ENCODE results near the gene GGA1.
"Not testable (repeated sequence)": the region's sequence is repeated elsewhere in the genome, so short reads cannot be mapped to it uniquely, and the experiment has no call there.

The GGA1 gene

DNA sequence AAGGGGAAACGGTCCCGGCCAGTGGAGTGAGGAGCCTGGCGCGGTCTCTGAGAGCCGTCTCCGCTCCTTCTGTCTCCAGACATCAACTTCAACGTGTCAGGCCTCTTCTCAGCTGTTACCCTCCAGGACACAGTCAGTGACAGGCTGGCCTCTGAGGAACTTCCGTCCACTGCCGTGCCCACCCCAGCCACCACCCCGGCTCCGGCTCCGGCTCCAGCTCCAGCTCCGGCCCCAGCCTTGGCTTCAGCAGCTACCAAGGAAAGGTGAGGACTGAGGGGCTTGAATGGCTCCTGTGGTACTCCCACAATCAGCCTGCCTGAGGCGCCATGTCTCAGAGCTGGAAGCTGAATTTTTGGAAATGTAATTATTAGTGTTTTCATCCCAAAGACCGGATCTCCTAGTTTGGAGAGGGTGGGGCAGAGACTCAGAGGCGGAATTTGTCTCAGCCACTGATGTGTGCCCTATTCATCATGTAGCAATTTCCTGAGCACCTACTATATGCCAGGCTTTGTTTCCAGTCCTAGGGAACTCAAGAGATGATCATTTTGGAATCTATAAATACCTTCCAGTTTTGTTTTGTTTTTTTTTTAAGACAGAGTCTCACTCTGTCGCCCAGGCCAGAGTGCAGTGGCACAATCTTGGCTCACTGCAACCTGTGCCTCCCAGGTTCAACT lies 42.0 kb downstream of the GGA1 start:
- no peak for DNase-seq (ENCODE audit: low read depth, low spot score)

DNA sequence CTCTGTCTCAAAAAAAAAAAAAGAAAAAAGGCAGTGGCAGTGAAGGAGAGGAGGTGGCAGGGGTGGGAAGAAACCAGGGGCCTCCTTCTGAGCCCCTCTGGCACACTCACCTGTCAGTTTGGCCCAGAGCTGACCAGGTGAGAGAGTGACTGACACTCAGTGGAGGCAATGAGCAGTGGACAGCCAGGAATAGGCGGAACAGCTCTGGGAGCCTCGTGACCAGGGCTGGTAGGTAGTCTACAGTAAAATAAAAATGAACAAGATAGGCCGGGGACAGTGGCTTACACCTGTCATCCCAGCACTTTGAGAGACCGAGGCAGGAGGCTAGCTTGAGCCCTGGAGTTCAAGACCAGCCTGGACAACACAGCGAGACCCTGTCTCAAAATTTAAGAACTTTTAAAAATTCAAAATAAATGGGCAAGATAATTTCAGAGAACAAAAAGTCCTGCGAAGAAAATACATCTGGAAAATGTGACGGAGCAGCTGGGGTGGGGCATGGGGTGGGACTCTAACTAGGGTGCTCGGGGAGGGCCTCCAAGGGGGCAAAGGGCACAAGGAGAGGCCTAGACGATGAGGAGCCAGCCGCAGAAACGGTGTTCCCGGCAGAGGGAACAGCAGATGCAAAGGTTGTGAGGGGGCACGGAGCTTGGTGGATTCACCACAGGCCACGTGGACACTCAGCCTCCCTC lies 46.1 kb downstream of the GGA1 start:
- DNase-seq (ENCODE audit: low read depth, low spot score), result no peak

DNA sequence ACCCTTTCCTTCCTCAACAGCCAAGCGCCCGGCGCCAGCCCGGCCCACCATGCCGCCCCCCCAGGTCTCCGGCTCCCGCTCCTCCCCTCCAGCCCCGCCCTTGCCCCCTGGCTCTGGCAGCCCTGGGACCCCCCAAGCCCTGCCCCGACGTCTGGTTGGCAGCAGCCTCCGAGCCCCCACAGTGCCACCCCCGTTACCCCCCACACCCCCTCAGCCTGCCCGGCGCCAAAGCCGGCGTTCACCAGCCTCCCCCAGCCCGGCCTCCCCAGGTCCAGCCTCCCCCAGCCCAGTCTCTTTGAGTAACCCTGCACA lies 46.6 kb downstream of the GGA1 start:
- DNase-seq (ENCODE audit: low read depth, low spot score), result no peak

DNA sequence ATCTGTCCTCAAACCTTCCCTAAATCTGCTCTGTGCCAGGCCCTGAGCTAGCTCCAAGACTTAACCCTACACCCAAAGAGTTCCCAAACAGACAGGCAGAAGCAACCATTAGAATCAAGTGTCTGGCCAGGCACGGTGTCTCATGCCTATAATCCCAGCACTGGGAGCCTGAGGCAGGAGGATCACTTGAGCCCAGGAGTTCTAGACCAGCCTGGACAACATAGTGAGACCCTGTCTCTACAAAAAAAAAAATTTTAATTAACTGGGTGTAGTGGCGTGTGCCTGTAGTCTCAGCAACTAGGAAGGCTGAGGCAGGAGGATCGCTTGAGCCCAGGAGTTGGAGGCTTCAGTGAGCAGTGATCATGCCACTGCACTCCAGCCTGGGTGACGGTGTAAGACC lies 47.9 kb downstream of the GGA1 start:
- not testable (repeated sequence) for DNase-seq (ENCODE audit: low read depth, low spot score)

DNA sequence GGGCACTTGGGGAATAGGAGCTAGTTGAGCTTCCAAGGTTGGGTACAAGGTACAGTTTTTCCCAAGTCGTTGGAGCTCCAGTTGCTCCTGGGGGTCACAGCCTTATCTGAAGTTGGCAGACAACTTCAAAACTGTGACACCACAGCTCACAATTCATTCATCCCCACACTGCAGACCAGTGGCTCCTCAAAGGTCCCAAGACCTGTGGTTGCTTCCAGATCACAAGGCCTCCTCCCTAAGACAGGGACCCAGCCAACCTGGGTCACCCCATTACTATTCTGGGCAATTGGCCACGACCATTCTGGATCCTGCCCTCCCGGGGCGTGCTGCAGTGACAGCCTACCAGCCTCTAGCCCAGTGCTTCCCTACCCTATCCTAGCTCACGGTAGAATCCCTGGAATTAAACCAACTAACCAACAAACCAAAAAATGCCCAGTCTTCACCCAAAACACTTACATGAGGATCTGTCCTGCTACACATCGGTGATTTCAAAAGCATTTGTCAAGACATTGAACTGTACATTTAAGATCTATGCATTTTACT lies 49.0 kb downstream of the GGA1 start:
- no peak for DNase-seq (ENCODE audit: low read depth, low spot score)

DNA sequence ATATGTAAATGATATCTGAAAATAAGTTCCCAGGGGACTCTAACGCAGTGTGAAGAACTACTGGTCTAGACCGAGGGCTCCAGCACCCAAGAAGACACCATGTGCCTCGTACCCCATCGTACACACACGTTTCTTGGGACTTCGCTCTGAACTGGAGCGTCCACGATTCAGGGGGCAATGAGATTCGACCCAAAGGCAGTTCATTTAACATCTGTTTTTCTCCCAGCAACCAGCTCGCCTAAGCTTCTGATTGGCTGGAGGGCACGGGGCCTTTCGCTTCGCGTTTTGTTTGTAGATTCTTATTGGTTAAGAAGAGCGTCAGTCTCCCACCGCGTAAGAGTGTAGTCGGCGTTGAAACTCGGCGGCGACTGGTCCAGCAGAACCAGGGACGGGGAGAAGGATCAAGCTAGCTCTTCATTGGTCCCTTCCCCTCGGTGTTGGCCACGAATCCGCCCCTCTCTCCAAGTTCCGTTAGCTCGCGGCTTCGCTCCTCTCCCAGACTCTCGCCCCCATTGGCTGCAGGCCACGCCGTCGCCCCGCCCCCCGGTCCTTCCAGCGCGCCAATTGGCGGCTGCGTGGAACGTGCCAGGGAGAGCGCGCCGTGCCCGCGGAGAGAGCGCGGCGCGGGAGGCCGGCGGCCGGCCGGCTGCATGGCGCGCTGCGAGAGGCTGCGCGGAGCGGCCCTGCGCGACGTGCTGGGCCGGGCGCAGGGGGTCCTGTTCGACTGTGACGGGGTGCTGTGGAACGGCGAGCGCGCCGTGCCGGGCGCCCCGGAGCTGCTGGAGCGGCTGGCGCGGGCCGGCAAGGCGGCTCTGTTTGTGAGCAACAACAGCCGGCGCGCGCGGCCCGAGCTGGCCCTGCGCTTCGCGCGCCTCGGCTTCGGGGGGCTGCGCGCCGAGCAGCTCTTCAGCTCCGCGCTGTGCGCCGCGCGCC lies 49.8 kb downstream of the GGA1 start, which contains the start of gene PDXP:
TSS of gene PDXP (plus strand) at position 591 of the 933 bp plus-strand sequence. CDS start at position 651, 60 bp downstream.
- peak; percentile 95 for DNase-seq (ENCODE audit: low read depth, low spot score)

DNA sequence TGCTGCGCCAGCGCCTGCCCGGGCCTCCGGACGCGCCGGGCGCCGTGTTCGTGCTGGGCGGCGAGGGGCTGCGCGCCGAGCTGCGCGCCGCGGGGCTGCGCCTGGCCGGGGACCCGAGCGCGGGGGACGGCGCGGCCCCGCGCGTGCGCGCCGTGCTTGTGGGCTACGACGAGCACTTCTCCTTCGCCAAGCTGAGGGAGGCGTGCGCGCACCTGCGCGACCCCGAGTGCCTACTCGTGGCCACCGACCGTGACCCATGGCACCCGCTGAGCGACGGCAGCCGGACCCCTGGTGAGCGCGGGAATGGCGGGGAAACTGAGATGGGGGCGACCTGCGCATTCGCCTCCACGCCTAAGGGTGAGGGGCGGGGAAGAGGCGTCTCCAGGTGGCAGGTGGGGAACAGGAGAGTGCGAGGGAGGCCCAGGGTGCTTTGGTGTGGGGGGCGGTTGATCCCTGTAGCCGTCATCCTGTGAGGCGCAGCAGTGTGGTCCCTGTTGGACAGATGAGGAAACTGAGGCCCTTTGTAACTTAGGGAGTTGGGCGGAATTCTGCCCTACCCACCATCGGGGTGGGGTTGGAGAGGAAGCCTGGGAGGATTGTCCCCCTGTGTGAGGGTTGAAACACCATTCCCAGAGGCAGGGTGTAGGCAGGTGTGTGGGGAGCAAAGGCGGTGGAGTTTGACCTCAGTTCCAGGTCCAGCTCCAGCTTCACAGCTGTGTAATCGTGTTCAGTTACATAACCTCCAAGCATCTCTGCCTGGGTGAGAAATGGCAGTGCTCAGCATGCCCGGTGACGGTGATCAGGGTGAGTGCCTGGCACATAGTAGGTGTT lies 50.6 kb downstream of the GGA1 start:
- no peak for DNase-seq (ENCODE audit: low read depth, low spot score)

DNA sequence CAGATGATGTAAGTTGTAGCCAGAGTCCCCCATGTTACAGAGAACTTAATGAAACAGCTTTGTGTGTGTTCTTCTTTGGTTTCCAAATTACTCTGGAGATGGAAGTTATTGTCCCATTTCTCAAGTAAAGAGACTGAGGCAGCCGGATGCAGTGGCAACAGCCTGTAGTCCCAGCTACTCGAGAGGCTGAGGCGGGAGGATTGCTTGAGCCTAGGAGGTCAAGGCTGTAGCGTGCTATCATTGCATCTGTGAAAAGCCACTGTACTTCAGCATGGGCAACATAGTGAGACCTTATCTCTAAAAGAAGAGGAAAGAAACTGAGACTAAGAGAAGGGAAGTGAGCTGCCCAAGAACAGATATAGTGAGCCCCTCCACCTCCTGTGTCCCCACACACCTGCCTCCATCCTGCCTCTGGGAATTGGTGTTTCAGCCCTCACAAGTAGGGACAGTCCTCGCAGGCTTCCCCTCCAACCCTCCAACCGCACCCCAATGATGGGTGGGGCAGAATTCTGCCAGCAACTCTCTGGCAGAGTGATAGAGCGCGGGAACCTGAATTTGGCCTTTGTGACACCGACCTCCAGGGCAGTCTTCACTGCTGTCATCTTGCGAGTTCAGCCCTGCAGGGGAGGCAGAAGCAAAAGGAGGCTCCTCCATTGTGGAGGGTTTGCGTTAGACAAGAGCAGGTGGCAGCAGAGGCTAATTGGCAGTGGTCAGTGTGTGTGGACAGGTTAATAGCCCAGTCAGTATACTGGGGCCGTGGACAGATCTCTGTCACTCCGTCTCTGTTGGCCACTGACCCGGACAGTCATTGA lies 51.5 kb downstream of the GGA1 start:
- no peak for DNase-seq (ENCODE audit: low read depth, low spot score)

DNA sequence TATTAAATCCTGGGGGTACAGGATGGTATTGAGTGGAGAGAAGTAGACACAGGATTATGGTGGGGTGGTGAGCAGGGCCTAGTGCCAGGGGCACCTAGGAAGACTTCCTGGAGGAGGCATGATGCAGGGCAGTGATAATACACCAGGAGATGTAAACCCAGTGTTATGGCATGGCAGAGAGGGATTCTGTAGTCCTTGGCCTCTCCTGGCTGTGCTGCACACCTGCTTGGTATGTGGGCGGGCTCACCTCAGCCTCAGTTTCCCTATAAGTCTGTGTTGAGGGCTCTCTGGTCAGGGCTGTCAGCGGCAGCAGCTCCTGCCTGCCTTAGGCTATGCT lies 52.0 kb downstream of the GGA1 start:
- no peak for DNase-seq (ENCODE audit: low read depth, low spot score)

DNA sequence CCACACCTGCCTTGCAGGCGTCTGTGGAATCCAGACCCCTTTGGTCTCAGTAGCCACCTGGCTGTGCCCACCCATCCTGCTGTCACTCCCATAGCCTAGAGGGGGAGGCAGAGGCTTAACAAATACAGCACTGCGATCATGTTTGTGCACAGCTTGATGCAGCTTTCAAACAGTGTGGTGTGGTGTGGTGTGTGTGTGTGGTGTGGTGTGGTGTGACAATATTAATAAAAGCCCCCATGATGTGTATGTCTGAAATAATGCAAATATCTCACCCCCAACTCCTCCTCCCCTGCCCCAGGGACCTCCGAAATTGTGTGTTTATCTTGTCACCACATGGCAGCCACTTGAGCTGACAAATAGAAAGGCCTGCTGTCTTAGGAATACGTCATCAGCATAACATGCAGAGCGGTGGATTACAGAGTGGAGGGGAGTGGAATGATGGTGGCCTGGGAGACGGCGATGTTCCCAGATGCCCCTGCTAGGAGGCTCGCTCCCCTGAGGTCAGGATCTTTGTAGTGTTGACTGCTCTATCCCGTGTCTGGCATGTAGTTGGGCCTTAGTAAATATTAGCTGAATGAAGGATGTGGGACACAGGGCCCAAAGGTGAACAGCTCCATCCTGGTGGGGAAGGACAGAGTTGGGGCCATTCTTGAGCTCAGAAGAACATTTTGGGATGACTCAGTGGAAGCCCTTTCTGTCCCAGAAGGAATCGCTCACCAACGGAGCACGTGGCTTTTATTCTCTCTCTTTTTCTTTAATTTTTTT lies 52.7 kb downstream of the GGA1 start:
- no peak for DNase-seq (ENCODE audit: low read depth, low spot score)

DNA sequence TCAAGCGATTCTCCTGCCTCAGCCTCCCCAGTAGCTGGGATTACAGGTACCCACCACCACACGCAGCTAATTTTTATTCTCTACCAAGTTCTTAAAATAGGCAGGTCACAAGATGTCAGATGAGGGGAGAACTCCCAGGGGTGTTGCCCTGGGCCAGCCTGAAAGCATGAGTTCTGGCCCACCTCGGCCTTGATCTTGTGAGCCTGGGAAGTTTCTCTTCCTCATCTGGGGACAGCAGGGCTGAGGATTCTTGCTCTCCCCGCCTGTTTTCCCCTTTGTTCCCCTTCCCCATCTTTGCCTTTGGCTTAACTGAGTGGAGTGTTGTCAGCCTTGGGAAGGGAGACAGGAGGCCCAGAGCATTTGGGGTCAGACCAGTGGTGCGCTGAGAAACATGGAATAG lies 53.4 kb downstream of the GGA1 start:
- no peak for DNase-seq (ENCODE audit: low read depth, low spot score)

DNA sequence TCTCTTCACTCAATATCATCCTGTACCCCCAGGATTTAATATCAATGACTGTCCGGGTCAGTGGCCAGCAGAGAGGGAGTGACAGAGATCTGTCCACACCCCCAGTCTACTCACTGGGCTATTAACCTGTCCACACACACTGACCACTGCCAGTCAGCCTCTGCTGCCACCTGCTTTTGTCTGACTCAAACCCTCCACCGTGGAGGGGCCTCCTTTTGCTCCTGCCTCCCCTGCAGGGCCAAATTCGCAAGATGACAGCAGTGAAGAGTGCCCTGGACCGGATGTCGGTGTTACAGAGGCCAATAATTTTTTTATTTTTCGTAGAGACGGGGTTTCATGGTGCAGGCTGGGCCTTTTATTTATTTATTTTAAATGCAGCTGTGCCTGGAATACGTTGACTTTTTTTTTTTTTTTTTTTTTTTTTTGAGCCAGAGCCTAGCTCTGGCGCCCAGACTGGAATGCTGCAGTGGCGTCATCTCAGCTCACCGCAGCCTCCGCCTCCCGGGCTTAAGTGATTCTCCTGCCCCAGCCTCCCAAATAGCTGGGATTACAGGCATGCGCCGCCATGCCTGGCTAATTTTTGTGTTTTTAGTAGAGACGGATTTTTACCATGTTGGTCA lies 55.0 kb downstream of the GGA1 start:
- no peak for DNase-seq (ENCODE audit: low read depth, low spot score)

DNA sequence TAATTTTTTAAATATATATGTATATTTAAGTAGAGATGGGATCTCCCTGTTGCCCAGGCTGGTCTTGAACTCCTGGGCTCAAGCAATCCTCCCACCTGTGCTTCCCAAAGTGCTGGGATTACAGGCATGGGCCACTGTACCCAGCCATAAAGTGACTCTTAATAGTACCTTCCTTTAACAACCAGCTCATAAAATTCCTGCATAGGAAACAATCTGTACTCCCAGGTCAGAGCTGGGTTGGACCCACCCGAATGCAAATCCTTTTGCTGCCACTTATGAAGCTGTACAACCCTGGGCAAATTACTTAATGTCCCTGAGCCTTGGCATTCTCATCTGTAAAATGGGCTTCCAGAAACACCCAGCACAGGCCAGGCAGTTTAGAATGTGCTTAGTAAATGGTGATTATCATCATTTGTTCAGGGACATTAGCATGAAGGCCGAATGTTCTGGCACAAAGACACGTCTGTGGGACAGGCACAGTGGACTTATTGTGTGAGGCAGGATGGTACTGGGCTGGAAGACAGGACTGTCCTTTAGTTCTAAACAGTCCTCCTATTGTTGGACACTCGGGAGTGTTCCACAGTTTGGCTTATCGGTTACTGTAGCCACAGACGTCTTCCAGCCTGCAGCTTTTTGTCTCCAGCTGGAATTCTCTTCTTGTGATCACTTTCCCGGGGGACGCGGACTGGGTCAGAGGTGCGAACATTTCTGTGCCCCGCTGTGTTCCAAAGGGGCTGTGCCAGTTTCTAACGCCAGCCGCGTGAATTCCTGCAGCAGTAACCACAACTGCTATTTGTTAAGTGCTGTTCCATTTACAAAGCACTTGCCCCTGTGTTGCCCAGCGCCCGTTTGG lies 55.8 kb downstream of the GGA1 start:
- DNase-seq (ENCODE audit: low read depth, low spot score), result no peak

DNA sequence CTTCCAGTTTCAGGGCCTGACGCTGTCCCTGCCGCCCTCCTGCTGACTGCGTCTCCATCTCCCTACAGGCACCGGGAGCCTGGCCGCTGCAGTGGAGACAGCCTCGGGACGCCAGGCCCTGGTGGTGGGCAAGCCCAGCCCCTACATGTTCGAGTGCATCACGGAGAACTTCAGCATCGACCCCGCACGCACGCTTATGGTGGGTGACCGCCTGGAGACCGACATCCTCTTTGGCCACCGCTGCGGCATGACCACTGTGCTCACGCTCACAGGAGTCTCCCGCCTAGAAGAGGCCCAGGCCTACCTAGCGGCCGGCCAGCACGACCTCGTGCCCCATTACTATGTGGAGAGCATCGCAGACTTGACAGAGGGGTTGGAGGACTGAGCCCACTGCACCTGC lies 56.9 kb downstream of the GGA1 start:
- DNase-seq (ENCODE audit: low read depth, low spot score), result no peak

DNA sequence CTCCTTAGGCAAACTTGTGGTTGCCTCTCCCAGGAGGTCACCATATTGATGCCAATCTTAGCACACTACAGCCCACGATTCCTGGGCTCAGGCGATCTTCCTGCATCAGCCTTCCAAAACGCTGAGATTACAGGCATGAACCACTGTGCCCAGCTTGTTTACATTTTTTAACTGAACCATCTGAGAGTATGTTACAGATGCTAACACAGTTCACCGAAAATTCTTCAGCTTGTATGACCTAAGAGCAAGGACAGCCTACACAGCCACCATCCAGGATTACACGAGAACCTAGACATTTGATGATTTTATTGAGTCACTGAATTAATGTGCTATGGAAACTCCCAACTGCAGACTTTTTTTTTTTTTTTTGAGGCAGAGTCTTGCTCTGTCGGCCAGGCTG lies 61.0 kb downstream of the GGA1 start:
- no peak for DNase-seq (ENCODE audit: low read depth, low spot score)

DNA sequence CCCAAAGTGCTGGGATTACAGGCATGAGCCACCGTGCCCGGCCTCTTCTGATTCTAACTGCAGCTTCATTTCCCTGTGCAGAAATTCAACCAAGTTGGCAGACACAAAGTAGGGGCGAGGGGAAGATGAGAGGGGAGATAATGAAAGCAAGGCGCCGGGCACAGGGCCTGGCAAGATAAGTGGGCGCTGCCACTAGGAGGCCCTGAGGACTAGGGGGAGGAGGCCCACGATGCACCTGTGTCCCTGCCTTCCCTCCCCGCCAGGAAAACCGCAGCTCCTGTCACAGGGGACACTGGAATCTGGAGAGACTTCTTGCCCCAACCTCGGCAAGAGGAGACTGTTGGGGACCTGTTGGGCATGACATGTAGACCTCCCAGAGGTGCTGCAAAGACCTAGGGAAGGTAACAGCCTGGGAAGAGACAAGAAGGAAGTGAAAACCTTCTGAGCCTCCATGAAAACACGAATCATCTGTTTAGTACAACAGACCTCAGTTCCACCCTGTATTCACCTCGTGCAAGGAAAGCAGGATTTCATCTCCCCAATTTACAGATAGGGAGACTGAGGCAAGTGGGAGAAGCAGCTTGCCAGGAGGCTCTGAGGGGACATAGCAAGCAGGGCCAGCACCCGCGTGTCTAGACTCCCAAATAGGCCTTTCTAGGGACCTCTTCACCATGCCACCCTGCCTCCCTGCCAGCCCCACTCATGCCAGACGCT lies 63.7 kb downstream of the GGA1 start:
- DNase-seq (ENCODE audit: low read depth, low spot score), result no peak

DNA sequence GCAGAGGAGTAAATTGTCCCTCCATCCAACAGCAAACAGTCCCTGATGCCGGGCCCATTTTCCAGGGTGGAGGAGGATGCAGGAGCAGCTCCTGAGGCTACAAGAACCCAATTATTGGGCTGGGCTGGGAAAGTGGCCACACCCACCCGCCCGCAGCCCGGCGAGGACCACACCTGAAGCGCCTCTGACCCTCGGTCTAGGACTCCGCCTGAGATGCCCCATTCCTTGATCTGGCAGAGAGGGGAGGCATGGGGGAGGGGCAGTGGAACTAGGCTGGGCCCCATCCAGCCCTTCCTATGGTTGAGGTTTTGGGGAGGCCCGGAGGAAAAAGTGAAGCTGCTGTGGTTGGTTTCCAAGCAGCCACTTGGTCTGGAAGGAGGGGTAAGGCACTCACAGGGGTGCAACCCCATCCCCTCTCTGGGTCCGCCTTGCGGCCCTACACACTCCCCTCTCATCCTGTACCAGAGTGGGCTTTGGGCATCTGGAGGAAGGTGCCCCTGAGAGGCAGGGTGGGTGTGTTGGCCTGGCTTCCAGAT lies 64.4 kb downstream of the GGA1 start:
- no peak for DNase-seq (ENCODE audit: low read depth, low spot score)

DNA sequence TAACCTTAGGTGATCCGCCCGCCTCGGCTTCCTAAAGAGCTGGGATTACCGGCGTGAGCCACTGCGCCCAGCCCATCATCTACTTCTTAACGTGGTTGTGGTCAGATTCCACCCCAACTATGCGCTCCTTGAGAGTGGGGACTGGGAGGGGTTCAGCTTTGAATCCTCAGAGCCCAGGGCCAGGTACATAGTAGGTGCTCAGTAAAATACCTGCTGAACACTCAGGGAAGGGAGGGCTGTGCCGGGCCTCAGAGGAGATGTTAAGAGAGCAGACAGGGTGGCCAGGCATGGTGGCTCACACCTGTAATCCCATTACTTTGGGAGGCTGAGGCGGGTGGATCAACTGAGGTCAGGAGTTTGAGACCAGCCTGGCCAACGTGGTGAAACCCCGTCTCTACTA lies 65.6 kb downstream of the GGA1 start:
- no peak for DNase-seq (ENCODE audit: low read depth, low spot score)
